Neuronal stem cell (in vitro differentiated cells): Measurements from ENCODE around the gene PIBF1.
A peak's percentile ranks its signal among the peaks of the same experiment; 100 is the strongest.

ENCODE experiments used
- DNase-seq: peaks from one replicate; pipeline ENCODE4 v3.0.0-alpha.2; 2013; ENCODE audit warnings: low spot score
- H2AFZ ChIP-seq: one replicate; pipeline ENCODE4 v1.6.1; 2013; ENCODE audit warnings: mild to moderate bottlenecking, low read length, inconsistent platforms
- H2AK5ac ChIP-seq: 2 replicates; pipeline ENCODE4 v1.6.1; 2013; ENCODE audit warnings: low read depth, mild to moderate bottlenecking, inconsistent platforms, low read length, moderate library complexity, mixed read lengths
- H2BK120ac ChIP-seq: 2 replicates; pipeline ENCODE4 v1.6.1; 2013; ENCODE audit warnings: low read depth, mild to moderate bottlenecking, inconsistent platforms, low read length, moderate library complexity, mixed read lengths
- H2BK12ac ChIP-seq: one replicate; pipeline ENCODE4 v1.6.1; 2013; ENCODE audit warnings: low read length, inconsistent platforms
- H2BK15ac ChIP-seq: 2 replicates; pipeline ENCODE4 v1.6.1; 2013; ENCODE audit warnings: mild to moderate bottlenecking, low read length, inconsistent platforms, mixed read lengths
- H2BK5ac ChIP-seq: one replicate; pipeline ENCODE4 v1.6.1; 2013; ENCODE audit warnings: inconsistent platforms, mild to moderate bottlenecking, low read length, moderate library complexity
- H3K14ac ChIP-seq: one replicate; pipeline ENCODE4 v1.6.1; 2013; ENCODE audit warnings: low read length, inconsistent platforms
- H3K18ac ChIP-seq: 2 replicates; pipeline ENCODE4 v1.6.1; 2013; ENCODE audit warnings: low read length, inconsistent platforms
- H3K23ac ChIP-seq: 2 replicates; pipeline ENCODE4 v1.6.1; 2013; ENCODE audit warnings: low read depth, mild to moderate bottlenecking, mixed read lengths, low read length, inconsistent platforms; ENCODE audit not compliant: poor library complexity
- H3K27ac ChIP-seq: replicated peaks from 3 replicates; pipeline ENCODE4 v1.5.1; 2013; ENCODE audit warnings: low read length, inconsistent platforms
- H3K27me3 ChIP-seq, 3 experiments: 2 replicates each; pipeline ENCODE4 v1.6.1; 2013; ENCODE audit warnings: low read length in 3 of 3, mild to moderate bottlenecking in 2 of 3, inconsistent platforms in 1 of 3, low read depth in 1 of 3, mixed read lengths in 1 of 3, moderate library complexity in 1 of 3; ENCODE audit not compliant: control insufficient read depth in 3 of 3, insufficient read depth in 3 of 3
- H3K36me3 ChIP-seq, 2 donors: replicated peaks in 1 of 2; 2 replicates each; pipeline ENCODE4 v1.6.1; 2013; ENCODE audit warnings: low read length in 2 of 2; ENCODE audit not compliant: control insufficient read depth in 2 of 2, insufficient read depth in 2 of 2
- H3K4ac ChIP-seq: 2 replicates; pipeline ENCODE4 v1.6.1; 2013; ENCODE audit warnings: inconsistent platforms, mild to moderate bottlenecking, low read length, moderate library complexity
- H3K4me1 ChIP-seq, 2 donors: 1 replicate in 1 of 2; 2 replicates in 1 of 2; pipeline ENCODE4 v1.6.1; 2013; ENCODE audit warnings: low read length in 2 of 2, low read depth in 1 of 2; ENCODE audit not compliant: control insufficient read depth in 2 of 2, insufficient read depth in 1 of 2
- H3K4me2 ChIP-seq: one replicate; pipeline ENCODE4 v1.6.1; 2013; ENCODE audit warnings: mild to moderate bottlenecking, low read length, inconsistent platforms; ENCODE audit not compliant: insufficient read depth, poor library complexity, severe bottlenecking
- H3K4me3 ChIP-seq, 2 donors: 2 replicates each; pipeline ENCODE4 v1.5.1; 2013; ENCODE audit warnings: low read length in 2 of 2, mild to moderate bottlenecking in 2 of 2, inconsistent platforms in 1 of 2, moderate library complexity in 1 of 2
- H3K79me1 ChIP-seq: one replicate; pipeline ENCODE4 v1.6.1; 2013; ENCODE audit warnings: low read depth, mild to moderate bottlenecking, inconsistent platforms, low read length, moderate library complexity
- H3K9ac ChIP-seq: one replicate; pipeline ENCODE4 v1.6.1; 2013; ENCODE audit warnings: mild to moderate bottlenecking, low read depth, low read length, inconsistent platforms; ENCODE audit not compliant: poor library complexity
- H3K9me3 ChIP-seq, 2 donors: replicated peaks in 1 of 2; 2 replicates each; pipeline versions ENCODE3 to v1.6.1; 2013; ENCODE audit warnings: low read length in 2 of 2, mild to moderate bottlenecking in 2 of 2, inconsistent platforms in 1 of 2, low read depth in 1 of 2, mixed read lengths in 1 of 2, moderate library complexity in 1 of 2; ENCODE audit not compliant: control insufficient read depth in 2 of 2, insufficient read depth in 1 of 2
- H4K8ac ChIP-seq: one replicate; pipeline ENCODE4 v1.6.1; 2013; ENCODE audit warnings: low read depth, mild to moderate bottlenecking, inconsistent platforms, low read length, moderate library complexity
- H4K91ac ChIP-seq: one replicate; pipeline ENCODE4 v1.6.1; 2013; ENCODE audit warnings: low read length, low read depth, mild to moderate bottlenecking, inconsistent platforms; ENCODE audit not compliant: poor library complexity
- WGBS, 2 donors: extraction: QIAGEN DNeasy Blood & Tissue Kit; methylation state at CpG; one replicate each; pipeline ENCODE4 v1.1.7; 2013; ENCODE audit warnings: missing lambda C conversion rate in 2 of 2, mixed read lengths in 1 of 2; ENCODE audit not compliant: insufficient read length in 2 of 2, insufficient replicate concordance in 1 of 2; ENCODE audit errors: extremely low coverage in 2 of 2; 5-methylcytosine and 5-hydroxymethylcytosine counted together

Gene PIBF1

GRCh38 chr13:72760189-72760588 is 21.7 kb upstream of the PIBF1 start:
- H2BK5ac ChIP-seq: no peak overlapping the region
- no peaks in the 10 kb centered on the region for H3K9me3 ChIP-seq
- H3K4me2 ChIP-seq: no peak overlapping the region
- no peak overlapping the region for H3K23ac ChIP-seq
- no CpG with 5 or more reads among the region's 3 CpGs for WGBS, 2 donors
- no peaks in the 10 kb centered on the region for H3K79me1 ChIP-seq
- H3K4ac ChIP-seq: no peak overlapping the region
- no peaks in the 10 kb centered on the region for H3K27me3 ChIP-seq
- H3K18ac ChIP-seq: no peak overlapping the region
- H4K8ac ChIP-seq: no peak overlapping the region
- H3K4me3 ChIP-seq: no peak overlapping the region
- H4K91ac ChIP-seq: no peak overlapping the region
- no peak overlapping the region for H2BK120ac ChIP-seq
- H3K27ac ChIP-seq: no peak overlapping the region
- no peak overlapping the region for H2BK12ac ChIP-seq
- no peak overlapping the region for H3K9ac ChIP-seq
- peaks cover 16 to 99% of the 10 kb centered on the region in 2 donors for H3K36me3 ChIP-seq
- H3K14ac ChIP-seq: no peak overlapping the region
- no peak overlapping the region for H2BK15ac ChIP-seq
- DNase-seq: no peak
- no peak overlapping the region for H2AFZ ChIP-seq
- no peak overlapping the region for H2AK5ac ChIP-seq
- no peaks in the 10 kb centered on the region for H3K4me1 ChIP-seq

- Histone ChIP-seq H3K27me3 (no peaks in the 10 kb centered on the region), H3K18ac (no peak overlapping the region), H3K14ac (no peak overlapping the region), H3K9ac (no peak overlapping the region), H2BK12ac (no peak overlapping the region), H3K79me1 (no peaks in the 10 kb centered on the region), H3K4me2 (no peak overlapping the region), H2BK120ac (no peak overlapping the region), H3K36me3 (peaks cover 14 to 100% of the 10 kb centered on the region in 2 donors), H3K23ac (no peak overlapping the region), H3K9me3 (no peaks in the 10 kb centered on the region), H3K4ac (no peak overlapping the region), H2BK15ac (no peak overlapping the region), H4K8ac (no peak overlapping the region), H2BK5ac (no peak overlapping the region), H3K4me1 (no peaks in the 10 kb centered on the region), H3K4me3 (no peak overlapping the region), H2AFZ (no peak overlapping the region), H3K27ac (no peak overlapping the region), H4K91ac (no peak overlapping the region), H2AK5ac (no peak overlapping the region)
- WGBS, 2 donors: no CpG with 5 or more reads among the region's 2 CpGs
- no peak for DNase-seq
These were observed 18.5 kb upstream of the PIBF1 start for GRCh38 chr13:72763411-72763810.

- Histone ChIP-seq H2BK5ac (no peak overlapping the region), H2AK5ac (no peak overlapping the region), H3K23ac (no peak overlapping the region), H3K4me2 (no peak overlapping the region), H2AFZ (no peak overlapping the region), H3K18ac (no peak overlapping the region), H3K27ac (no peak overlapping the region), H3K27me3 (no peaks in the 10 kb centered on the region), H3K4me1 (no peaks in the 10 kb centered on the region), H2BK120ac (no peak overlapping the region), H3K4me3 (no peak overlapping the region), H4K91ac (no peak overlapping the region), H3K4ac (no peak overlapping the region), H3K14ac (no peak overlapping the region), H3K9ac (no peak overlapping the region), H3K9me3 (no peaks in the 10 kb centered on the region), H3K36me3 (peaks cover 14 to 100% of the 10 kb centered on the region in 2 donors), H2BK15ac (no peak overlapping the region), H2BK12ac (no peak overlapping the region), H4K8ac (no peak overlapping the region), H3K79me1 (no peaks in the 10 kb centered on the region)
- WGBS, 2 donors: no CpG with 5 or more reads among the region's 2 CpGs
- no peak for DNase-seq
These were observed 7.9 kb upstream of the PIBF1 start for GRCh38 chr13:72774019-72774418.

GRCh38 chr13:72782717-72783116 is 784 bp downstream of the PIBF1 start:
- no CpG with 5 or more reads among the region's 7 CpGs for WGBS, 2 donors
- H3K4me3 ChIP-seq: peak overlapping the region; percentile 75 to 89
- no peak overlapping the region for H4K8ac ChIP-seq
- H3K9ac ChIP-seq: no peak overlapping the region
- peaks cover 7% of the 10 kb centered on the region for H3K79me1 ChIP-seq
- no peak overlapping the region for H3K18ac ChIP-seq
- peak overlapping the region; percentile 49 for H3K4me2 ChIP-seq
- peak overlapping the region; percentile 88 for H2AFZ ChIP-seq
- no peak for DNase-seq
- no peak overlapping the region for H4K91ac ChIP-seq
- H3K27ac ChIP-seq: no peak overlapping the region
- peaks cover 3 to 63% of the 10 kb centered on the region in 2 donors for H3K36me3 ChIP-seq
- no peak overlapping the region for H3K4ac ChIP-seq
- peaks cover 2 to 6% of the 10 kb centered on the region in 2 donors for H3K4me1 ChIP-seq
- H3K14ac ChIP-seq: no peak overlapping the region
- H2BK5ac ChIP-seq: no peak overlapping the region
- no peaks in the 10 kb centered on the region for H3K27me3 ChIP-seq
- no peak overlapping the region for H2BK12ac ChIP-seq
- H2BK120ac ChIP-seq: no peak overlapping the region
- H3K9me3 ChIP-seq: no peaks in the 10 kb centered on the region
- no peak overlapping the region for H2BK15ac ChIP-seq
- H3K23ac ChIP-seq: no peak overlapping the region
- H2AK5ac ChIP-seq: no peak overlapping the region
